GF-D8 (cell line): Measurements from ENCODE around the gene ZNF316.

Experiments used
- DNase-seq: peaks from one replicate; lab custom pipeline; 2025; lab: John Stamatoyannopoulos, UW

Gene ZNF316

GRCh38 chr7:6636741-6637543, at the start of gene ZNF316:
ZNF316 (plus strand) TSS chr7:6637318; CDS start chr7:6642410, 5,092 bp downstream.
- peak; percentile 24 for DNase-seq

- no peak for DNase-seq
Observed at GRCh38 chr7:6588566-6588965, 48.6 kb upstream of the ZNF316 start.

DNA sequence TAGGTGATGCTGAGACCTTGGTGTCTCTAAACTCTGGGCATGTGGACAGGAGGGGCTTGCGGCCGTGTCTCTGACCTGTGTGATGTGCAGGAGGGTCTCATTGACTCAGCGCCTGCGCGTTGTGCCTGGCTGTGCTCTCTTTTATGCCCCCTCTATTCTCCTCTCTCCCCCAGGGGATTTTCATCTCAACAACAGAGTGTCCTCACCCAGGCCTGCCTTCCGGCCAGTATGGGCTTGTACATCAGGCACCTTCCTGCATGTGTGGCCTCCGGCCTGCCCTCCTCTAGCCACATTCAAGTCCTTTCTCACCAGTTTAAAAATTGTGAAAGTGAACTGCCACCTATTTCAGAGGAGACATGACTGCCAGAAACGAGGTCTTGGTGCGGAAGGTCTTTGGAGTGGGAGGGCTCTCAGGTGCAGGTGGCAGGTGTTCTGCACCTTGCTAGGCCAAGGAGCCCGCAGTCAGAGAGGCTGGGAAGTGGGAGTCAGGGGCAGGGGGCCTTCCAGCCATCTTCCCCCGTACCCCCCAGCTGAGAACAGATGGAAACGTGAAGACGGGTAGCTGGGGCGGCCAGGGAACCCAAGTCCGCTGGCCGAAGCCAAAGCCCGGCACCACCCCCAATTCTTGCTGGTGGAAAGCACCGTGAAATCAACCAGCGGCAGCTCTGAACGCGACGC, 47.8 kb upstream of the ZNF316 start:
- DNase-seq, result no peak

DNA sequence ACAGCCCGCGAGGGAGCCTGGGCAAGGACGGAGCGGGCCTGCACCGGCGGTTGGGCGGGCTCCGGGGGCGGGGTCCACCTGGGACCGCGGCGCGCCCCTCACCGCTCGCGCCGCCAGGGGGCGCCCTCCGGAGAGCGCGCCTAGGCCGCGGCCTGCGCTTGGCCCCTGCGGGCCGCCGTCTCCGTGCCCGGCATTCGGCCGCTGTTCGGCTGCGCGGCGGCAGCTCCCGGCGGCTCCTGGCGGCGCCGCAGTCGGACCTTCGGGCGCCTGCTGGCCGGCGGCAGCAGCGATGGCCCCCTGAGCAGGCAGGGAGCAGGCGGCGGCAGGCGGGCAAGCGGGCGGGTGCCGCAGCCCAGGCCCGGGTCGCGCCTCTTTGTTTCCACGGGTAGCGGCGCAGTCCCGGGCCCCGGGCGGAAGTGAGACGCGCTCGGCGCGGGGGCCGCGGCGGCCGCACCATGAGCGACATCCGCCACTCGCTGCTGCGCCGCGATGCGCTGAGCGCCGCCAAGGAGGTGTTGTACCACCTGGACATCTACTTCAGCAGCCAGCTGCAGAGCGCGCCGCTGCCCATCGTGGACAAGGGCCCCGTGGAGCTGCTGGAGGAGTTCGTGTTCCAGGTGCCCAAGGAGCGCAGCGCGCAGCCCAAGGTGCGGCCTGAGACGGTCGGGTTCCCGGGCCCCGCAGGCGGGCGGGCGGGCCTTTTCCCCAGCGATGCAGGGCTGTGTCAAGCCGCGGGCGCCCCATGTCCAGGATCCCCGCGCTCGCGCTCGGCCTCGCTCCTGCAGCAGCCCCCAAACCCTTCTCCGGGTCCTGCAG, 47.1 kb upstream of the ZNF316 start, which contains the start of gene INTS15:
TSS of gene INTS15 (plus strand) at position 193 of the 816 bp plus-strand sequence. CDS start at position 456, 263 bp downstream.
- peak; percentile 50 for DNase-seq

DNA sequence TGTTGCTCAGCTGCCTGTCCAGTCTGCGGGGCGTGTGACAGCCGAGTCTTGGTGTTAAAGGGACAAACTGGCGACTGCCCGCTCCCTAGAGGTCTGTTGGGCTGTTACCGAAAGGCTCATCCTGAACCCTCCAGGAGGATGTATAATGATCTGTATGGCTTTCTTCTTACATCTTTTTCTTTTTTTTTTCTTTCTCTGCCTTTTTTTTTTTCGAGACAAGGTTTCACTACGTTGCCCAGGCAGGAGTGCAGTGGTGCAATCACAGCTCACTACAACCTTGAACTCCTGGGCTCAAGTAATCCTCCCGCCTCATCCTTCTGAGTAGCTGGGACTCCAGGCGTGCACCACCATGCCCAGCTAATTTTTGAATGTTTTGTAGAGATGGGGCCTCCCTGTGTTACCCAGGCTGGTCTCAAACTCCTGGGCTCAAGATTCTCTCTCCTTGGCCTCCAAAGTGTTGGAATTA, 46.4 kb upstream of the ZNF316 start:
- DNase-seq, result no peak

DNA sequence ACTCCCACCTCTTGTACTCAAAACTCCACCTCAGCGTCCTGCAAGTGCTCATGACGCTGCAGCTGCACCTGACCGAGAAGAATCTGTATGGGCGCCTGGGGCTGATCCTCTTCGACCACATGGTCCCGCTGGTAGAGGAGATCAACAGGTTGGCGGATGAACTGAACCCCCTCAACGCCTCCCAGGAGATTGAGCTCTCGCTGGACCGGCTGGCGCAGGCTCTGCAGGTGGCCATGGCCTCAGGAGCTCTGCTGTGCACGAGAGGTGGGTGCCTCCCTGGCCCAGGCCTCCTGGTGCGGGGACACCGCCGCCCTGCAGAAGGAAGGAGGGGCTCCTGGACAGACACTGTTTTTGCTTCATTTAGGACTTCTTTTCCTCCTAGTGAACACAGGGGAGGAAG, 37.0 kb upstream of the ZNF316 start:
- no peak for DNase-seq

- DNase-seq, result no peak
Observed at GRCh38 chr7:6604458-6604857, 32.7 kb upstream of the ZNF316 start.

DNA sequence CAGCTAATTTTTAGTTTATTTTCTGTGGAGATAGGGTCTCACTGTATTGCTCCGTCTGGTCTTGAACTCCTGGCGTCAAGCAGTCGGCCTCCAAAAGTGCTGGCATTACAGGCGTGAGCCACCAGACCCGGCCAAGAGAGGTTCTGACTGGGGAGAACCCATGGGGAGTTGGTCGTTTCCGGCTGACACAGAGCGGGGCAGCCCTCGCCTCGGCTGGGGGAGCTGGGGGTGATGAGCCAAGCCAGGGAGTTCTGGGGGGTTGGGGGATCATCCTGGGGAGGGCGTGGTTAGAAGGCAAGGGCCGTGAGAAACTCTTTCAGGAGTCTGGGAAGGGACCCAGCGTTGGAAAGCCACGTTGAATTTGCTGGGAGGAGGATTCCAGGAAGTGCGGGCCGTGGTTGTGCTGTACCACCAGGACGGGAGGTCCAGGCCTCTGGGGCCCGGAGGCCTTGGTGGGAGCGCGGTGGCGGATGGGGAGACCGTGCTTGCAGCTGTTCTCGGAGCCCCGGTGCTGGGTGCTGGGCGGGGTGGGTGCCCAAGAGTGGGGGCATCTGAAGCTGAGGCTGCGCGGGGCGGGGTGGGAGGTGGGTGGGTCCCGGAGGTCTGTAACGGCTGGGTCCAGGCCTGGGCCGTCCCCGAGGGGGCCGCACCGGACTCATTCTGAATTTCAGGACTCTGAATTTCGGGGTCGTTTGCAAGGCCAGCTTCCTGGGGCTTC, 30.1 kb upstream of the ZNF316 start:
- no peak for DNase-seq

DNA sequence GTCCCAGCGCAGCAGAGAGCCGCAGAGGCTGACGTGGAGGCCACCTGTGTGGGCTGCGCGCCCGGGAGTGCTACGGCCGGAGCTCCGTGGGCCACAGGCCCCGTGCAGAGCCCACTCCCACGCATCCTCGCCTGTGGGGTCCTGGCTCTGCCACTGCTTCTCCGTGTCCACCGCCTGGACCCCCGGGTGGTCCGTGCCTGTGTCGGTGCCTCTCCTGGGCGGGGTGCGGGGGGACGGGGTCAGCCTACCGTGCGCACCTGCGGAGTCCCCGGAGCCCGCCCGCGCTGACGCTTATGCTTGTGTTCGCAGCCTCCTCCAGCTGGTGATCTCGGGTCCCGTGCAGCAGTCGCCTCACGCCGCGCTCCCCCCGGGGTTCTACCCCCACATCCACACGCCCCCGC, 29.5 kb upstream of the ZNF316 start:
- DNase-seq, result no peak

DNA sequence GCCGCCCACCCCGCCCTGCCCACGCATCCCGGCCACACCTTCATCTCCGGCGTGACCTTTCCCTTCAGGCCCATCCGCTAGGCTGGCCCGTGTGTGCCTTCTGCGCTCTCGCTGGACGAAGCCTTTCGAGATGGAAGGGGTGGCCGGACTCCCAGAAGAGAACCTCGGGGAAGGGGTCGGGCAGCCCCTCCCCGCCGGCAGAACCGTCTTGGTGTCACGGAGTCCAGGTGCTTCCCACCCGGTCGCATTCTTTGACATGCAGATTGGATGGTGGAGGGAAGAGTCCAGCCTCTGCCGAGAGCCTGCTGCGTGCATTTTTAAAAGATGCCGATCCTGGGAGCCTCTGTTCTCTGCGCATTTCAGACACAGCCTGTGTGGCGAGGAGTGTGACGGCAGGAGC, 29.0 kb upstream of the ZNF316 start:
- DNase-seq, result no peak

- no peak for DNase-seq
Observed at GRCh38 chr7:6608794-6609193, 28.3 kb upstream of the ZNF316 start.

DNA sequence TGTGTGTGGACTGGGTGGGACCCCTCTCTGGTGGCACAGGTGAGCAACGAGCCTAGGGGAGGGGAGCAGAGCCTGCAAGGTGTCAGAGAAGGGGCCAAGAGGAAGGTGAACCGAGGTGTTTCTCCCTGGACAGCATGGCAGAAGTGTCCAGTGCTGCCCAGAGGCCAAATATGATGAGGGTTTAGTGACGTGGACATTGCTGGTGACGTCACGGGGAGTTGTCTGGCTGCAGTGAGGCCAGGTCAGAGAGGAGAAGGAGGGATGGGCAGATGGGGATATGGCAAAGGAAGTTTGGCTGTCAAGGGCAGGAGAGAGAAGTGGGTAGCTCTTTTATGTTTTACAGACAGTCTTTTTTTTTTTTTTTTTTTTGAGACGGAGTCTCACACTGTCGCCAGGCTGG, 24.3 kb upstream of the ZNF316 start:
- no peak for DNase-seq

DNA sequence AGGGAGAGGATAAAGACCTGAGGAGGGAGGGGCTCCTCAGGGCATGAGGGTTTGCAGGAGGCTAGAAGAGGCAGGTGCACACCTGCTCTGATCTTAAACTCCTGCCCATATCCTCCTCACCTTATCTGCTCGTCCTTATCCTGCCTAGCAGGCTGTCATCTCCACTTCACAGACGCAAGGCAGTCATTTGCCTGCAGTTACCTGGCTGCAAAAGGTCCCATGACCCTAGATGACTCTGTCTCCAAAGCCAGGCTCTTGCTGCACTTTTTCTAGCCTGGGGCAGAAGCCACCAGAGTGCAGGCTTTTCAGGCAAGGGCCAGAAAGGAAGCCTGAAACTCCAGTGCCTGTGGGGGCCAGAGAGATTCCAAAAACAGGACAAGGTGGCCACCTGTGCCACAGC, 23.4 kb upstream of the ZNF316 start:
- no peak for DNase-seq

GRCh38 chr7:6614953-6615722, 22.0 kb upstream of the ZNF316 start, which contains the start of gene ZNF853:
ZNF853 (plus strand) TSS chr7:6615610; CDS start chr7:6616175, 565 bp downstream.
- DNase-seq, result no peak

GRCh38 chr7:6615723-6616555, 21.2 kb upstream of the ZNF316 start:
- no peak for DNase-seq

DNA sequence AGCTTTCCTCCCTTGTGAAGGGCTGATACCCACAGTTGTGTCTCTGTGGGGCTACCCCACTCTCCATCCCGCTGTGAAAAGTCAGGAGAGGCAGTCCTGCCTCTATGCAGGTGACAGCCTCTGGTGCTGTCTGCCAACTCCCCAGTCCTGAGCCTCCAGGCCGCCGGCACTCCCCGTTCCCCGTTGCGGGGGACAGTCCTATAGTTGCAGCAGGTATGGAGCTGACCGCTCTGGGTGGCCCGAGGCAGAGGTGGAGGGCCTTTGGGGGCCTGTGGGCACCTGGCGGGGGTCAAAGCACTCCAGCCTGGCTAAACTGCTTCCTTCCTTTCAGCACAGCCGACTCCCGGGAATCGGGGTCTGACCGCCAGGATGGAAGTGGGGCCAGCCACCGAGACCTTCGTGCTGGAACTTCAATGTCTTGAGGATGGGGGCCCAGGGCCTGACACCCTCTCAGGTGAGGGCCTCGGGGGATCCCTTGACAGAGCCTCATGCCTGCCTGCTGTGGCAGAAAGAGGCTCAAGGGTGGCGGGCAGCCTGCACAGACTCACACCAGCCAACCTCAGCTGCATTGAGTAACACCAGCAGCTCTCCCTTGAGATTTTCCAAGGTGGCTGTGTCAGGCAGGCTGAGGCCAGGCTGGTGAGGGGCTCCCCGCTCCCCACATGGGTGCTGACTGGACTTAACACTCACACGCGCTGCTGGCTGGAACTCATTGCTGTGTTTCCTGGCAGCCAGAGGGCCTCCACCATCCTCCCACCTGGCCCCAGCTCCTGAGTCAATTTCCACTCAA, 20.1 kb upstream of the ZNF316 start:
- no peak for DNase-seq

GRCh38 chr7:6618621-6619020, 18.5 kb upstream of the ZNF316 start:
- no peak for DNase-seq

DNA sequence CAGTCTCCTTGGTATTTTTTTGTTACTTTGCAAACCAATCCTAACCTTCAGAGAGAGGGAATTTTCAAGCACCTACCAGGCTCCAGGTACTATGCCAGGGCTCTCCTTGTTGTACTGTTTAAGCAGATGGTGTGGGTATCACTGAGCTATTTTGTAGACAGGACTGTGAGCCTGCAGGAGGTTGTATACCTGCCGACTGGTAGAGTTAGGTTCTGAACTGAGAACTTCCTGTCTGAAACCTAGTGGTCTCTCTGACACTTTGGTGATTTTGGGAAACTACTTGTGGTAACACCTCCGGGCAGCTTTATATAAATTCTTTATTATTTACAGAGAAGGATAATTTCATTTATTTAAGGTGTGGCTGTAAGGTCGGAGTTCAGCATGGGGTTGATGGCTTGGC, 17.2 kb upstream of the ZNF316 start:
- no peak for DNase-seq
